Stimulated activated CD8-positive, alpha-beta memory T cell treated with anti-CD3 and anti-CD28 coated beads, Interleukin-7, amount 100 ng/mL, for 4 hours (primary cell): ENCODE data around the gene SMURF1.

ENCODE experiments used
- DNase-seq, 2 donors: peaks; one replicate each; pipeline ENCODE4 v3.0.0-alpha.2; 2020; ENCODE audit warnings: low read depth in 2 of 2

The SMURF1 gene

GRCh38 chr7:98988641-98989040 is 155.3 kb downstream of the SMURF1 start:
- no peak for DNase-seq

GRCh38 chr7:98985945-98986344 is 158.0 kb downstream of the SMURF1 start:
- no peak for DNase-seq

- no peak for DNase-seq
Observed at GRCh38 chr7:98985406-98985805, 158.5 kb downstream of the SMURF1 start.

- no peak for DNase-seq
Observed at GRCh38 chr7:98984126-98984525, 159.8 kb downstream of the SMURF1 start.

- no peak for DNase-seq
Observed at GRCh38 chr7:98982686-98983085, 161.2 kb downstream of the SMURF1 start.

GRCh38 chr7:98981701-98982100 is 162.2 kb downstream of the SMURF1 start:
- DNase-seq = no peak

DNA sequence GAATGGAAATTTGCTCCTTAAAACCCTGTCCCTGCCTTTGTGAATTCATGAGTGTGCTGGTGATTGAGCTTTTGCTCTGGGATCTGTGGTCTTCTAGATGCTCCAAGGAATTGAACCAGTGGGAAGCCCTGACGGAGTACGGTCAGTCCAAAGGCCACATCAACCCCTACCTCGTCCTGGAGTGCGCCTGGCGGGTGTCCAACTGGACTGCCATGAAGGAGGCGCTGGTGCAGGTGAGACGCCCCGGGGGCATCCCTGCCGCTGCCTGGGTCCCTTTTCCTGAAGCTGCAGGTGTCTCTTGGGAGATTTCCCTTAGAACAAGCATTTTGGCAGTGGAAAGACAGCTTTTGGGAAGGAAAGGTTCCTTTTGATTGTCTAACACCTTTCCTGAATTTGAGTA is 165.2 kb downstream of the SMURF1 start:
- DNase-seq = no peak
